IMR-90 (cell line): ENCODE measurements around the gene SLC4A11. TPM values are rescaled to one million over a fixed set of nuclear protein-coding genes. Genes with fewer than 3 reads are reported as not detected.

Experiments used
- ATAC-seq: fragments of 200-7000 bp; cut with Tn5 transposase; 2 replicates; pipeline ENCODE4 v1.9.1; 2020; ENCODE audit warnings: low read depth, mild to moderate bottlenecking, moderate library complexity
- BruUV-seq: library from RNA; stranded (reverse); fragments of 400-500 nt; replicated peaks from 2 replicates; lab custom pipeline; 2021; lab: Mats Ljungman, UMichigan
- CTCF ChIA-PET: fragments of 300-600 bp; formaldehyde crosslinking; extraction: SDS; loops from one replicate; lab custom pipeline; 2021; ENCODE audit warnings: antibody characterized with exemption; lab: Yijun Ruan, JAX
- POLR2A ChIA-PET: fragments of 300-600 bp; sonication (Branson Sonifier 250); formaldehyde crosslinking; loops from one replicate; lab custom pipeline; 2022; ENCODE audit warnings: antibody characterized with exemption; ENCODE audit not compliant: unreplicated experiment; lab: Charles Lee
- DNase-seq: peaks from one replicate; pipeline ENCODE4 v3.0.0; 2013
- H2AFZ ChIP-seq: replicated peaks from 2 replicates; pipeline ENCODE3; 2013; ENCODE audit warnings: low read length, mild to moderate bottlenecking; ENCODE audit not compliant: poor library complexity
- H2AK5ac ChIP-seq: 2 replicates; pipeline ENCODE4 v1.6.1; 2013; ENCODE audit warnings: low read depth, low read length, inconsistent platforms
- H2AK9ac ChIP-seq: replicated peaks from 2 replicates; pipeline ENCODE3; 2013; ENCODE audit warnings: mild to moderate bottlenecking, low read depth, low read length, moderate library complexity; ENCODE audit not compliant: poor library complexity
- H2BK120ac ChIP-seq: 2 replicates; pipeline ENCODE4 v1.6.1; 2013; ENCODE audit warnings: low read depth, low read length, inconsistent platforms
- H2BK15ac ChIP-seq: 3 replicates; pipeline ENCODE4 v1.6.1; 2013; ENCODE audit warnings: low read depth, low read length, inconsistent platforms
- H2BK20ac ChIP-seq: 2 replicates; pipeline ENCODE4 v1.6.1; 2013; ENCODE audit warnings: low read depth, mild to moderate bottlenecking, inconsistent platforms, low read length, moderate library complexity
- H2BK5ac ChIP-seq: 2 replicates; pipeline ENCODE4 v1.6.1; 2013; ENCODE audit warnings: mild to moderate bottlenecking, low read depth, low read length, inconsistent platforms; ENCODE audit not compliant: poor library complexity, severe bottlenecking
- H3K14ac ChIP-seq: replicated peaks from 2 replicates; pipeline ENCODE4 v1.6.1; 2013; ENCODE audit warnings: low read depth, low read length, inconsistent platforms
- H3K18ac ChIP-seq: 2 replicates; pipeline ENCODE4 v1.6.1; 2013; ENCODE audit warnings: low read depth, low read length, control low read depth
- H3K23ac ChIP-seq: 2 replicates; pipeline ENCODE4 v1.6.1; 2013; ENCODE audit warnings: low read depth, low read length, inconsistent platforms
- H3K27ac ChIP-seq: 2 replicates; pipeline ENCODE4 v1.5.1; 2013; ENCODE audit warnings: mild to moderate bottlenecking, control low read depth, low read length; ENCODE audit not compliant: insufficient read depth
- H3K27me3 ChIP-seq: 2 replicates; pipeline ENCODE4 v1.6.1; 2013; ENCODE audit warnings: low read length; ENCODE audit not compliant: control insufficient read depth, insufficient read depth
- H3K36me3 ChIP-seq: 2 replicates; pipeline ENCODE4 v1.6.1; 2013; ENCODE audit warnings: low read length, mixed read lengths; ENCODE audit not compliant: control insufficient read depth, insufficient read depth
- H3K4ac ChIP-seq: 2 replicates; pipeline ENCODE4 v1.6.1; 2013; ENCODE audit warnings: low read depth, low read length, inconsistent platforms
- H3K4me1 ChIP-seq: 2 replicates; pipeline ENCODE4 v1.6.1; 2013; ENCODE audit warnings: low read length, mixed read lengths; ENCODE audit not compliant: control insufficient read depth, insufficient read depth
- H3K4me2 ChIP-seq: 2 replicates; pipeline ENCODE4 v1.6.1; 2013; ENCODE audit warnings: low read depth, mild to moderate bottlenecking, control low read depth, low read length, moderate library complexity
- H3K4me3 ChIP-seq: 2 replicates; pipeline ENCODE4 v1.5.1; 2013; ENCODE audit warnings: low read depth, mild to moderate bottlenecking, control low read depth, low read length, moderate library complexity; ENCODE audit not compliant: insufficient read depth
- H3K56ac ChIP-seq: 2 replicates; pipeline ENCODE4 v1.6.1; 2013; ENCODE audit warnings: low read length, inconsistent platforms; ENCODE audit not compliant: insufficient read depth; ENCODE audit errors: extremely low read depth
- H3K79me1 ChIP-seq, 2 experiments: 2 replicates each; pipeline ENCODE4 v1.6.1; 2013; ENCODE audit warnings: low read length in 2 of 2, inconsistent platforms in 1 of 2, low read depth in 1 of 2
- H3K9ac ChIP-seq: 2 replicates; pipeline ENCODE4 v1.6.1; 2013; ENCODE audit warnings: low read depth, low read length, control low read depth
- H3K9me1 ChIP-seq: 2 replicates; pipeline ENCODE4 v1.6.1; 2013; ENCODE audit warnings: low read length, inconsistent platforms; ENCODE audit not compliant: insufficient read depth
- H3K9me3 ChIP-seq: 2 replicates; pipeline ENCODE4 v1.6.1; 2013; ENCODE audit warnings: low read length; ENCODE audit not compliant: control insufficient read depth, insufficient read depth
- H4K20me1 ChIP-seq: 2 replicates; pipeline ENCODE4 v1.6.1; 2013; ENCODE audit warnings: low read length, inconsistent platforms; ENCODE audit not compliant: insufficient read depth
- H4K5ac ChIP-seq: 2 replicates; pipeline ENCODE4 v1.6.1; 2013; ENCODE audit warnings: mild to moderate bottlenecking, low read depth, low read length, control low read depth
- H4K8ac ChIP-seq, 2 experiments: 2 replicates each; pipeline ENCODE4 v1.6.1; 2013; ENCODE audit warnings: low read depth in 2 of 2, low read length in 2 of 2, control low read depth in 1 of 2, inconsistent platforms in 1 of 2
- H4K91ac ChIP-seq: 2 replicates; pipeline ENCODE4 v1.6.1; 2013; ENCODE audit warnings: low read depth, low read length, inconsistent platforms; ENCODE audit not compliant: insufficient read depth
- BHLHE40 ChIP-seq: fragments of 150-350 bp; IDR thresholded peaks from 2 replicates; pipeline ENCODE4 v1.6.1; 2016; ENCODE audit warnings: mild to moderate bottlenecking, low read depth, low read length
- CEBPB ChIP-seq: IDR thresholded peaks from 2 replicates; pipeline ENCODE4 v1.6.1; 2012; ENCODE audit warnings: low read depth, low read length, improper control_type of control experiment
- CHD1 ChIP-seq: IDR thresholded peaks from 2 replicates; pipeline ENCODE4 v1.6.1; 2012; ENCODE audit warnings: low read depth, low read length, improper control_type of control experiment
- CTCF ChIP-seq: conservative IDR thresholded peaks from 2 replicates; pipeline ENCODE4 v1.5.1; 2012; ENCODE audit warnings: mild to moderate bottlenecking, low read depth, low read length, improper control_type of control experiment
- ELK1 ChIP-seq: fragments of 150-350 bp; IDR thresholded peaks from 2 replicates; pipeline ENCODE4 v1.6.1; 2016; ENCODE audit warnings: low read depth, mild to moderate bottlenecking, low read length, moderate library complexity, borderline replicate concordance
- MAZ ChIP-seq: IDR thresholded peaks from 2 replicates; pipeline ENCODE4 v1.6.1; 2012; ENCODE audit warnings: low read depth, mild to moderate bottlenecking, low read length, improper control_type of control experiment, moderate library complexity, borderline replicate concordance
- NFE2L2 ChIP-seq: fragments of 150-350 bp; IDR thresholded peaks from 2 replicates; pipeline ENCODE4 v1.6.1; 2016; ENCODE audit warnings: low read depth, mild to moderate bottlenecking, low read length
- POLR2A ChIP-seq: IDR thresholded peaks from 2 replicates; pipeline ENCODE4 v1.6.1; 2012; ENCODE audit warnings: mild to moderate bottlenecking, low read depth, low read length
- RAD21 ChIP-seq: IDR thresholded peaks from 2 replicates; pipeline ENCODE4 v1.6.1; 2012; ENCODE audit warnings: low read length, improper control_type of control experiment
- RCOR1 ChIP-seq: IDR thresholded peaks from 2 replicates; pipeline ENCODE4 v1.6.1; 2012; ENCODE audit warnings: mild to moderate bottlenecking, low read length, improper control_type of control experiment; ENCODE audit not compliant: insufficient replicate concordance
- RFX5 ChIP-seq: IDR thresholded peaks from 2 replicates; pipeline ENCODE4 v1.8.0; 2012; ENCODE audit warnings: low read depth, mild to moderate bottlenecking, low read length, moderate library complexity
- SMC3 ChIP-seq: fragments of 150-350 bp; IDR thresholded peaks from 2 replicates; pipeline ENCODE4 v1.6.1; 2016; ENCODE audit warnings: low read depth, mild to moderate bottlenecking, antibody characterized with exemption, low read length, moderate library complexity
- WGBS, 2 experiments: methylation state at CpG; one replicate each; pipeline versions ENCODE4 v1.1.5 to v1.1.7; 2013; ENCODE audit warnings: missing lambda C conversion rate in 2 of 2; ENCODE audit not compliant: insufficient read length in 1 of 2; ENCODE audit errors: extremely low coverage in 2 of 2; 5-methylcytosine and 5-hydroxymethylcytosine counted together
- dilution Hi-C: fragments of 300-500 bp; cut with HindIII; formaldehyde crosslinking; loops from one replicate; pipeline ENCODE4 v1.14.3; 2018; ENCODE audit warnings: low sequenced_read_pairs; ENCODE audit not compliant: unreplicated experiment
- in situ Hi-C: fragments of 300-500 bp; cut with MboI; formaldehyde crosslinking; loops from 3 replicates; pipeline ENCODE4 v1.14.3; 2019; ENCODE audit warnings: low sequenced_read_pairs, inconsistent platforms, mixed read lengths
- intact Hi-C: fragments of 100-400 bp; cut with micrococcal nuclease; formaldehyde crosslinking; loops from 2 replicates; pipeline ENCODE4 v1.10.0; 2022
- polyA plus RNA-seq, 3 experiments: library from polyadenylated mRNA; depleted of rRNA; stranded (reverse); fragments of >200 nt; gene quantifications; 2 replicates each; pipeline ENCODE4 v1.2.3, GENCODE V29; 2012; ENCODE audit warnings: low replicate concordance in 1 of 3
- total RNA-seq: library from RNA; depleted of rRNA; stranded (reverse); fragments of >200 nt; gene quantifications from 2 replicates; pipeline ENCODE4 v1.2.3, GENCODE V29; 2012

Gene SLC4A11
- total and polyA plus RNA-seq, 2 of the 4 experiments (the other 2 are of a cell fraction), result 0.36 to 0.79 TPM

- in situ Hi-C loops, result no loop called here
Observed at GRCh38 chr20:3276680-3277015, 37.7 kb upstream of the SLC4A11 start.

More at GRCh38 chr20:3276680-3277015, 37.7 kb upstream of the SLC4A11 start:
- no peak overlapping the region for H4K91ac ChIP-seq
- H2BK5ac ChIP-seq, result no peak overlapping the region
- H4K8ac ChIP-seq, result no peak overlapping the region
- no peak overlapping the region for H3K23ac ChIP-seq
- ATAC-seq (peak; percentile 61; the same call in 1 of the 2 replicates), DNase-seq (peak; percentile 22)
- H3K9me1 ChIP-seq, result no peaks in the 10 kb centered on the region
- BruUV-seq, result no TSS peak
- dilution Hi-C loops, result no loop called here
- peaks cover 48% of the 10 kb centered on the region for H3K36me3 ChIP-seq
- no peaks in the 10 kb centered on the region for H3K9me3 ChIP-seq
- no peak overlapping the region for H4K5ac ChIP-seq
- intact Hi-C loops, result loop anchor here (1.0 kb wide), 1 partner anchor 58 kb away; no protein-coding TSS in a partner anchor
- H2AFZ ChIP-seq, result no peak overlapping the region
- no peak overlapping the region for H3K4me3 ChIP-seq
- H3K14ac ChIP-seq, result no peak overlapping the region
- H3K27ac ChIP-seq, result no peak overlapping the region
- H2AK9ac ChIP-seq, result no peak overlapping the region
- H2BK15ac ChIP-seq, result no peak overlapping the region
- no peak overlapping the region for H2BK20ac ChIP-seq
- no peak overlapping the region for H3K56ac ChIP-seq
- ChIA-PET POLR2A (no interaction called here), CTCF (no interaction called here)
- H2AK5ac ChIP-seq, result no peak overlapping the region
- no peaks in the 10 kb centered on the region for H3K4me1 ChIP-seq
- H3K9ac ChIP-seq, result no peak overlapping the region
- H3K4ac ChIP-seq, result no peak overlapping the region
- TF ChIP-seq POLR2A (no peak), RFX5 (no peak), CHD1 (no peak), SMC3 (no peak), NFE2L2 (no peak), BHLHE40 (no peak), MAZ (no peak), RAD21 (peak; percentile 38), ELK1 (no peak), CTCF (peak; percentile 30), RCOR1 (no peak), CEBPB (no peak)
- no peaks in the 10 kb centered on the region for H3K27me3 ChIP-seq
- no peak overlapping the region for H3K18ac ChIP-seq
- H3K4me2 ChIP-seq, result no peak overlapping the region
- no peaks in the 10 kb centered on the region for H4K20me1 ChIP-seq
- H3K79me1 ChIP-seq, result no peaks in the 10 kb centered on the region
- no peak overlapping the region for H2BK120ac ChIP-seq
- WGBS, 2 experiments, result no CpG with 5 or more reads among the region's 1 CpG
